GM12875 (cell line): ENCODE measurements around the gene CPNE6.

Experiments used
- H3K4me3 ChIP-seq: one replicate; pipeline ENCODE4 v1.5.1; 2011; ENCODE audit warnings: low read depth, low read length, control low read depth
- CTCF ChIP-seq: IDR thresholded peaks from 2 replicates; pipeline ENCODE4 v1.5.1; 2011; ENCODE audit warnings: low read depth, mild to moderate bottlenecking, control low read depth, inconsistent platforms, low read length, moderate library complexity, borderline replicate concordance; ENCODE audit not compliant: insufficient read depth

The CPNE6 gene

GRCh38 chr14:24067133-24068082, 4.0 kb upstream of the CPNE6 start:
- H3K4me3 ChIP-seq = no peak overlapping the region
- TF ChIP-seq CTCF = no peak

GRCh38 chr14:24068711-24069410, 2.5 kb upstream of the CPNE6 start:
- TF ChIP-seq CTCF = no peak
- no peak overlapping the region for H3K4me3 ChIP-seq

GRCh38 chr14:24069411-24069735, 2.0 kb upstream of the CPNE6 start:
- no peak overlapping the region for H3K4me3 ChIP-seq
- no peak for TF ChIP-seq CTCF

- TF ChIP-seq CTCF = no peak
- H3K4me3 ChIP-seq = no peak overlapping the region
Observed at GRCh38 chr14:24070285-24071143, 848 bp upstream of the CPNE6 start.

GRCh38 chr14:24071836-24072430, 571 bp downstream of the CPNE6 start:
- no peak overlapping the region for H3K4me3 ChIP-seq
- TF ChIP-seq CTCF = no peak

GRCh38 chr14:24072436-24072835, 1.1 kb downstream of the CPNE6 start:
- H3K4me3 ChIP-seq = no peak overlapping the region
- TF ChIP-seq CTCF = no peak
